HCT116 (cell line): ENCODE measurements around the gene HMGCL. TPM values are rescaled to one million over a fixed set of nuclear protein-coding genes. Genes with fewer than 3 reads are reported as not detected.

Experiments used
- ATAC-seq: fragments of 200-7000 bp; cut with Tn5 transposase; 2 replicates; pipeline ENCODE4 v1.9.1; 2020; ENCODE audit warnings: mild to moderate bottlenecking, moderate library complexity
- BruUV-seq: library from RNA; stranded (reverse); fragments of 400-500 nt; replicated peaks from 2 replicates; lab custom pipeline; 2021; lab: Mats Ljungman, UMichigan
- CTCF ChIA-PET: fragments of 300-600 bp; sonication (Branson Sonifier 250); formaldehyde crosslinking; loops from one replicate; lab custom pipeline; 2021; ENCODE audit warnings: antibody characterized with exemption; lab: Charles Lee
- POLR2A ChIA-PET: fragments of 300-600, 350-600 bp; sonication (Branson Sonifier 250); formaldehyde crosslinking; loops from one replicate; lab custom pipeline; 2021; ENCODE audit warnings: antibody characterized with exemption; lab: Charles Lee
- RAD21 ChIA-PET, 2 experiments: fragments of 300-600 bp; sonication (Branson Sonifier 250); formaldehyde crosslinking; loops; one replicate each; lab custom pipeline; 2023; ENCODE audit warnings: low total read pairs in 2 of 2; ENCODE audit not compliant: uncharacterized antibody in 2 of 2, unreplicated experiment in 2 of 2, low non-redundant PET in 1 of 2; lab: Charles Lee
- DNase-seq: peaks from one replicate; pipeline ENCODE4 v3.0.0-alpha.2; 2010; ENCODE audit warnings: low read depth, low spot score
- H2AFZ ChIP-seq: fragments of 200-600 bp; shearing (Covaris generic), sonication (generic); 2 replicates; pipeline ENCODE4 v1.6.1; 2017; ENCODE audit warnings: low read depth, mixed run types, mixed read lengths, antibody characterized with exemption, low read length; ENCODE audit not compliant: poor library complexity, severe bottlenecking
- H3K27ac ChIP-seq: 2 replicates; pipeline ENCODE4 v1.5.1; 2012; ENCODE audit warnings: low read depth, low read length
- H3K27me3 ChIP-seq: fragments of 200-600 bp; sonication (generic); 2 replicates; pipeline ENCODE4 v1.6.1; 2016; ENCODE audit warnings: mixed run types, low read length, mixed read lengths; ENCODE audit not compliant: insufficient read depth
- H3K36me3 ChIP-seq, 2 experiments: fragments of 200-500 bp in 1 of 2; fragments of 200-600 bp in 1 of 2; sonication (Bioruptor generic) in 1 of 2; sonication (generic) in 1 of 2; 2 replicates each; pipeline versions ENCODE4 v1.5.1 to v1.6.1; 2014 to 2016; ENCODE audit warnings: low read length in 2 of 2, inconsistent platforms in 1 of 2, mixed read lengths in 1 of 2, mixed run types in 1 of 2; ENCODE audit not compliant: insufficient read depth in 2 of 2, control insufficient read depth in 1 of 2
- H3K4me1 ChIP-seq, 2 experiments: fragments of 200-600 bp in 1 of 2; sonication (generic) in 1 of 2; 2 replicates each; pipeline versions ENCODE4 v1.5.1 to v1.6.1; 2012 to 2017; ENCODE audit warnings: low read length in 2 of 2, inconsistent platforms in 1 of 2, mild to moderate bottlenecking in 1 of 2, mixed read lengths in 1 of 2, mixed run types in 1 of 2, moderate library complexity in 1 of 2; ENCODE audit not compliant: insufficient read depth in 2 of 2, control insufficient read depth in 1 of 2
- H3K4me2 ChIP-seq: fragments of 200-600 bp; sonication (generic); 2 replicates; pipeline ENCODE4 v1.6.1; 2017; ENCODE audit warnings: mixed run types, low read length, mixed read lengths
- H3K4me3 ChIP-seq, 2 experiments: fragments of 200-600 bp in 1 of 2; sonication (generic) in 1 of 2; replicated peaks in 1 of 2; 2 replicates each; pipeline ENCODE4 v1.5.1; 2011 to 2016; ENCODE audit warnings: low read length in 2 of 2, control low read depth in 1 of 2, low read depth in 1 of 2, mild to moderate bottlenecking in 1 of 2, mixed read lengths in 1 of 2, mixed run types in 1 of 2
- H3K79me2 ChIP-seq: fragments of 200-600 bp; sonication (generic); 2 replicates; pipeline ENCODE4 v1.6.1; 2017; ENCODE audit warnings: mild to moderate bottlenecking, mixed run types, low read length, moderate library complexity, mixed read lengths; ENCODE audit not compliant: insufficient read depth
- H3K9ac ChIP-seq: fragments of 200-600 bp; sonication (generic); 2 replicates; pipeline ENCODE4 v1.6.1; 2016; ENCODE audit warnings: low read length, mixed read lengths
- H3K9me2 ChIP-seq: fragments of 200-600 bp; sonication (generic), shearing (Covaris generic); 2 replicates; pipeline ENCODE4 v1.6.1; 2017; ENCODE audit warnings: mixed run types, mild to moderate bottlenecking, moderate library complexity; ENCODE audit not compliant: insufficient read depth
- H3K9me3 ChIP-seq, 2 experiments: fragments of 200-500 bp in 1 of 2; fragments of 200-600 bp in 1 of 2; sonication (Bioruptor generic) in 1 of 2; sonication (generic) in 1 of 2; 2 replicates each; pipeline ENCODE4 v1.6.1; 2014 to 2017; ENCODE audit warnings: low read length in 2 of 2, mixed read lengths in 2 of 2, inconsistent platforms in 1 of 2, low read depth in 1 of 2, mild to moderate bottlenecking in 1 of 2, mixed run types in 1 of 2, moderate library complexity in 1 of 2; ENCODE audit not compliant: control insufficient read depth in 1 of 2, insufficient read depth in 1 of 2
- H4K20me1 ChIP-seq: fragments of 200-600 bp; sonication (generic), shearing (Covaris generic); 2 replicates; pipeline ENCODE4 v1.6.1; 2017; ENCODE audit warnings: mixed run types, mild to moderate bottlenecking, moderate library complexity; ENCODE audit not compliant: insufficient read depth
- JUND ChIP-seq: IDR thresholded peaks from 2 replicates; pipeline ENCODE4 v1.6.1; 2012
- POLR2AphosphoS5 ChIP-seq: IDR thresholded peaks from 2 replicates; pipeline ENCODE4 v1.6.1; 2011; ENCODE audit warnings: mild to moderate bottlenecking, low read depth, low read length, moderate library complexity
- REST ChIP-seq: IDR thresholded peaks from 2 replicates; pipeline ENCODE4 v1.6.1; 2012; ENCODE audit warnings: low read depth
- TCF7L2 ChIP-seq: IDR thresholded peaks from 2 replicates; pipeline ENCODE4 v1.7.0; 2011; ENCODE audit warnings: borderline replicate concordance, inconsistent platforms; ENCODE audit not compliant: insufficient read depth, insufficient read length; ENCODE audit errors: extremely low read depth
- intact Hi-C: fragments of 100-400 bp; cut with micrococcal nuclease; formaldehyde crosslinking; loops from 2 replicates; pipeline ENCODE4 v1.10.0; 2022
- total RNA-seq: library from RNA; stranded (reverse); gene quantifications from one replicate; pipeline ENCODE4 v1.2.1, GENCODE V29; 2021; ENCODE audit not compliant: unreplicated experiment
- TF ChIP-seq, protein P1 (sequence below): IDR thresholded peaks from 2 replicates; pipeline ENCODE4 v1.6.1; 2011; ENCODE audit warnings: mild to moderate bottlenecking, low read length, moderate library complexity; ENCODE audit not compliant: insufficient replicate concordance; ENCODE audit errors: extremely low read depth

HMGCL gene
- total RNA-seq, 1 experiment from 2014 or later = 36.2 TPM

GRCh38 chr1:23759277-23759676, 66.0 kb downstream of the HMGCL start:
- BruUV-seq = no TSS peak
- Histone ChIP-seq H3K4me2 (no peak overlapping the region), H3K4me1 (no peaks in the 10 kb centered on the region), H3K4me3 (no peak overlapping the region), H3K9me2 (no peaks in the 10 kb centered on the region), H3K79me2 (peaks cover 28% of the 10 kb centered on the region; the same call in 1 of the 2 replicates), H3K27ac (no peak overlapping the region), H3K9me3 (no peaks in the 10 kb centered on the region), H3K27me3 (no peaks in the 10 kb centered on the region), H2AFZ (no peak overlapping the region), H3K36me3 (peaks cover 69 to 71% of the 10 kb centered on the region in 2 experiments), H4K20me1 (0 out of 2 replicates have a peak, but pooled peaks cover 5% of the 10 kb centered on the region), H3K9ac (no peak overlapping the region)
- TF ChIP-seq REST = no peak
- TF ChIP-seq POLR2AphosphoS5 = no peak
- TF ChIP-seq, protein P1, sequence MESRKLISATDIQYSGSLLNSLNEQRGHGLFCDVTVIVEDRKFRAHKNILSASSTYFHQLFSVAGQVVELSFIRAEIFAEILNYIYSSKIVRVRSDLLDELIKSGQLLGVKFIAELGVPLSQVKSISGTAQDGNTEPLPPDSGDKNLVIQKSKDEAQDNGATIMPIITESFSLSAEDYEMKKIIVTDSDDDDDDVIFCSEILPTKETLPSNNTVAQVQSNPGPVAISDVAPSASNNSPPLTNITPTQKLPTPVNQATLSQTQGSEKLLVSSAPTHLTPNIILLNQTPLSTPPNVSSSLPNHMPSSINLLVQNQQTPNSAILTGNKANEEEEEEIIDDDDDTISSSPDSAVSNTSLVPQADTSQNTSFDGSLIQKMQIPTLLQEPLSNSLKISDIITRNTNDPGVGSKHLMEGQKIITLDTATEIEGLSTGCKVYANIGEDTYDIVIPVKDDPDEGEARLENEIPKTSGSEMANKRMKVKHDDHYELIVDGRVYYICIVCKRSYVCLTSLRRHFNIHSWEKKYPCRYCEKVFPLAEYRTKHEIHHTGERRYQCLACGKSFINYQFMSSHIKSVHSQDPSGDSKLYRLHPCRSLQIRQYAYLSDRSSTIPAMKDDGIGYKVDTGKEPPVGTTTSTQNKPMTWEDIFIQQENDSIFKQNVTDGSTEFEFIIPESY = no peak
- TF ChIP-seq JUND = no peak
- no peak for TF ChIP-seq TCF7L2
- intact Hi-C loops = no loop called here
- POLR2A ChIA-PET = no interaction called here
- DNase-seq (no peak), ATAC-seq (no peak)
- RAD21 ChIA-PET = no interaction called here
- CTCF ChIA-PET = no interaction called here
